ENCODE results near the gene ZNF792.

- 0 out of 2 replicates have a peak, but pooled peaks have one; percentile 7 for TF ChIP-seq CTCF (conservative IDR thresholded peaks at IDR 0.05; ENCODE audit: low read depth, low read length)
- no peak for TF ChIP-seq EZH2 (IDR thresholded peaks at IDR 0.05; ENCODE audit: borderline replicate concordance, low read depth, low read length, poor library complexity, severe bottlenecking)
Measured at GRCh38 chr19:34985249-34986022, 21.4 kb upstream of the ZNF792 start.

Data from A673 (cell line).